Measurements from ENCODE around the gene HACL1.
"Not testable (repeated sequence)": the region's sequence is repeated elsewhere in the genome, so short reads cannot be mapped to it uniquely, and the experiment has no call there.

Gene HACL1

GRCh38 chr3:15629860-15630597 is 28.7 kb upstream of the HACL1 start:
- DNase-seq = peak; percentile 84 to 90

- no peak for DNase-seq
These were observed 27.6 kb upstream of the HACL1 start for GRCh38 chr3:15628967-15629366.

GRCh38 chr3:15623535-15624440 is 22.4 kb upstream of the HACL1 start:
- DNase-seq = no peak

- not testable (repeated sequence) for DNase-seq
These were observed 18.5 kb upstream of the HACL1 start for GRCh38 chr3:15619659-15620464.

- DNase-seq = no peak
These were observed 14.7 kb upstream of the HACL1 start for GRCh38 chr3:15616053-15616452.

- DNase-seq = no peak
These were observed 13.6 kb upstream of the HACL1 start for GRCh38 chr3:15614958-15615357.

- DNase-seq = no peak
These were observed 10.6 kb upstream of the HACL1 start for GRCh38 chr3:15612001-15612400.

- DNase-seq = no peak
These were observed 9.6 kb upstream of the HACL1 start for GRCh38 chr3:15611018-15611417.

GRCh38 chr3:15610082-15610759 is 8.9 kb upstream of the HACL1 start:
- DNase-seq = peak; percentile 14 to 65

GRCh38 chr3:15606434-15606891 is 5.1 kb upstream of the HACL1 start:
- DNase-seq = no peak

- not testable (repeated sequence) for DNase-seq
These were observed 3.2 kb upstream of the HACL1 start for GRCh38 chr3:15604584-15604983.

GRCh38 chr3:15602816-15603215 is 1.4 kb upstream of the HACL1 start:
- DNase-seq = not testable (repeated sequence)

- DNase-seq = no peak
These were observed 772 bp upstream of the HACL1 start for GRCh38 chr3:15602146-15602536.

GRCh38 chr3:15601046-15601398 is 347 bp downstream of the HACL1 start:
- no peak for DNase-seq

- no peak for DNase-seq
These were observed 5.4 kb downstream of the HACL1 start for GRCh38 chr3:15595955-15596354.

- no peak for DNase-seq
These were observed 8.4 kb downstream of the HACL1 start for GRCh38 chr3:15592968-15593367.

GRCh38 chr3:15591928-15592327 is 9.4 kb downstream of the HACL1 start:
- DNase-seq = no peak

- no peak for DNase-seq
These were observed 10.1 kb downstream of the HACL1 start for GRCh38 chr3:15591242-15591641.

- no peak for DNase-seq
These were observed 16.1 kb downstream of the HACL1 start for GRCh38 chr3:15585111-15585845.

GRCh38 chr3:15581471-15582394 is 19.6 kb downstream of the HACL1 start:
- DNase-seq = no peak
